Neural cell (in vitro differentiated cells): Measurements from ENCODE around the gene RPRD1B. TPM values are rescaled to one million over a fixed set of nuclear protein-coding genes. Genes with fewer than 3 reads are reported as not detected.

Experiments used
- H2AFZ ChIP-seq: fragments of 200-600, 300-800 bp; sonication (generic), shearing (Covaris generic); 2 replicates; pipeline ENCODE4 v1.6.0; 2014; ENCODE audit warnings: low read depth, mild to moderate bottlenecking, antibody characterized with exemption, low read length, moderate library complexity
- H3F3A ChIP-seq: fragments of 200-600 bp; shearing (Covaris generic); 2 replicates; pipeline ENCODE4 v1.6.1; 2016; ENCODE audit warnings: mild to moderate bottlenecking, moderate library complexity, mixed read lengths, antibody characterized with exemption, low read length; ENCODE audit not compliant: insufficient read depth, poor library complexity, severe bottlenecking
- H3K27ac ChIP-seq: fragments of 200-600, 300-800 bp; sonication (generic), shearing (Covaris generic); 2 replicates; pipeline ENCODE4 v1.5.1; 2014; ENCODE audit warnings: mild to moderate bottlenecking, low read length, moderate library complexity
- H3K27me3 ChIP-seq: fragments of 300-800, 200-600 bp; sonication (generic), shearing (Covaris generic); 2 replicates; pipeline ENCODE4 v1.6.0; 2014; ENCODE audit warnings: mild to moderate bottlenecking, low read depth, low read length, moderate library complexity; ENCODE audit not compliant: insufficient read depth
- H3K36me3 ChIP-seq: fragments of 300-800, 200-600 bp; sonication (generic), shearing (Covaris generic); 2 replicates; pipeline ENCODE4 v1.5.1; 2014; ENCODE audit warnings: mild to moderate bottlenecking, antibody characterized with exemption, low read length, moderate library complexity; ENCODE audit not compliant: insufficient read depth
- H3K4me2 ChIP-seq: fragments of 300-800, 200-600 bp; sonication (generic), shearing (Covaris generic); 2 replicates; pipeline ENCODE4 v1.6.0; 2014; ENCODE audit warnings: mild to moderate bottlenecking, low read length
- H3K4me3 ChIP-seq: fragments of 300-800, 200-600 bp; sonication (generic), shearing (Covaris generic); 2 replicates; pipeline ENCODE4 v1.5.1; 2014; ENCODE audit warnings: mild to moderate bottlenecking, low read length, moderate library complexity
- H3K79me2 ChIP-seq: fragments of 200-600 bp; shearing (Covaris generic); replicated peaks from 2 replicates; pipeline ENCODE4 v1.6.0; 2014; ENCODE audit warnings: mild to moderate bottlenecking, low read length, moderate library complexity; ENCODE audit not compliant: insufficient read depth
- H3K9ac ChIP-seq: fragments of 300-800, 200-600 bp; sonication (generic), shearing (Covaris generic); 2 replicates; pipeline ENCODE4 v1.6.1; 2016; ENCODE audit warnings: mild to moderate bottlenecking, low read length, mixed read lengths
- H3K9me2 ChIP-seq: fragments of 200-600 bp; shearing (Covaris generic); 2 replicates; pipeline ENCODE4 v1.6.1; 2016; ENCODE audit warnings: mild to moderate bottlenecking, low read length, mixed read lengths; ENCODE audit not compliant: insufficient read depth
- H3K9me3 ChIP-seq: fragments of 200-600, 300-800 bp; sonication (generic), shearing (Covaris generic); 2 replicates; pipeline ENCODE4 v1.6.1; 2016; ENCODE audit warnings: mild to moderate bottlenecking, mixed run types, low read length, moderate library complexity, mixed read lengths
- H4K20me1 ChIP-seq: fragments of 200-600 bp; shearing (Covaris generic); 2 replicates; pipeline ENCODE4 v1.6.1; 2016; ENCODE audit warnings: mild to moderate bottlenecking, mixed run types; ENCODE audit not compliant: insufficient read depth
- CTCF ChIP-seq: fragments of 450-650 bp; IDR thresholded peaks from 2 replicates; pipeline ENCODE4 v1.5.1; 2014; ENCODE audit warnings: antibody characterized with exemption, mild to moderate bottlenecking, moderate library complexity; ENCODE audit not compliant: poor library complexity, severe bottlenecking
- EP300 ChIP-seq: fragments of 450-650 bp; conservative IDR thresholded peaks from 2 replicates; pipeline ENCODE4 v1.6.1; 2014; ENCODE audit warnings: antibody characterized with exemption, mild to moderate bottlenecking, moderate library complexity; ENCODE audit not compliant: poor library complexity, severe bottlenecking
- EZH2 ChIP-seq: fragments of 200-600, 300-800 bp; shearing (Covaris generic), sonication (generic); IDR thresholded peaks from 2 replicates; pipeline ENCODE4 v1.6.1; 2014; ENCODE audit warnings: antibody characterized with exemption, low read length, borderline replicate concordance, mild to moderate bottlenecking; ENCODE audit not compliant: insufficient read depth, poor library complexity, severe bottlenecking
- MXI1 ChIP-seq: fragments of 450-650 bp; conservative IDR thresholded peaks from 2 replicates; pipeline ENCODE4 v1.6.1; 2014; ENCODE audit warnings: antibody characterized with exemption, mild to moderate bottlenecking; ENCODE audit not compliant: poor library complexity, severe bottlenecking
- POLR2AphosphoS5 ChIP-seq: IDR thresholded peaks from 2 replicates; pipeline ENCODE4 v1.6.1; 2012
- RAD21 ChIP-seq: fragments of 450-650 bp; conservative IDR thresholded peaks from 2 replicates; pipeline ENCODE4 v1.6.1; 2014; ENCODE audit warnings: antibody characterized with exemption, mild to moderate bottlenecking, moderate library complexity
- REST ChIP-seq: IDR thresholded peaks from 2 replicates; pipeline ENCODE4 v1.6.1; 2012; ENCODE audit warnings: borderline replicate concordance
- SMC3 ChIP-seq: fragments of 450-650 bp; conservative IDR thresholded peaks from 2 replicates; pipeline ENCODE4 v1.6.1; 2014; ENCODE audit warnings: antibody characterized with exemption, mild to moderate bottlenecking, moderate library complexity; ENCODE audit not compliant: poor library complexity
- TAF1 ChIP-seq: IDR thresholded peaks from 2 replicates; pipeline ENCODE4 v1.6.1; 2012; ENCODE audit warnings: low read depth
- polyA plus RNA-seq: library from polyadenylated mRNA; depleted of rRNA; stranded (reverse); fragments of >200 nt; gene quantifications from 2 replicates; pipeline ENCODE4 v1.2.3, GENCODE V29; 2014

Gene RPRD1B
- polyA plus RNA-seq, 1 donor from 2014 or later, result 23.4 TPM

- Histone ChIP-seq H3K36me3 (peaks cover 14% of the 10 kb centered on the region), H4K20me1 (no peaks in the 10 kb centered on the region), H3K4me3 (no peak overlapping the region), H3K4me2 (no peak overlapping the region), H3K9me3 (no peaks in the 10 kb centered on the region), H3K27ac (no peak overlapping the region), H3K9ac (no peak overlapping the region), H3K27me3 (no peaks in the 10 kb centered on the region), H3K79me2 (peaks cover 10% of the 10 kb centered on the region), H3K9me2 (no peaks in the 10 kb centered on the region), H2AFZ (no peak overlapping the region), H3F3A (no peaks in the 10 kb centered on the region)
- no peak for TF ChIP-seq SMC3
- no peak for TF ChIP-seq EZH2
- no peak for TF ChIP-seq REST
- no peak for TF ChIP-seq POLR2AphosphoS5
- TF ChIP-seq CTCF, result no peak
- no peak for TF ChIP-seq TAF1
- no peak for TF ChIP-seq MXI1
- no peak for TF ChIP-seq EP300
Measured at GRCh38 chr20:38050686-38051085, 17.1 kb downstream of the RPRD1B start.

GRCh38 chr20:38052870-38053269 is 19.3 kb downstream of the RPRD1B start:
- no peaks in the 10 kb centered on the region for H3F3A ChIP-seq
- TF ChIP-seq SMC3 (no peak), EP300 (no peak), TAF1 (no peak), RAD21 (no peak), REST (no peak), POLR2AphosphoS5 (no peak), EZH2 (no peak)
- no peak overlapping the region for H3K4me3 ChIP-seq
- H3K27ac ChIP-seq, result no peak overlapping the region
- H3K36me3 ChIP-seq, result peaks cover 15% of the 10 kb centered on the region
- H3K79me2 ChIP-seq, result peaks cover 6% of the 10 kb centered on the region
- H3K27me3 ChIP-seq, result no peaks in the 10 kb centered on the region
- H3K9me3 ChIP-seq, result no peaks in the 10 kb centered on the region
- H3K9ac ChIP-seq, result no peak overlapping the region
- no peaks in the 10 kb centered on the region for H4K20me1 ChIP-seq
- no peak overlapping the region for H3K4me2 ChIP-seq
- H3K9me2 ChIP-seq, result no peaks in the 10 kb centered on the region
- H2AFZ ChIP-seq, result no peak overlapping the region
